SW480 (cell line): ENCODE data around the gene NRP2.

Source experiments
- DNase-seq: peaks from one replicate; pipeline ENCODE4 v3.0.0-alpha.2; 2016; ENCODE audit warnings: low spot score

Gene NRP2

GRCh38 chr2:205709319-205709718, 27.0 kb downstream of the NRP2 start:
- no peak for DNase-seq

GRCh38 chr2:205712508-205712907, 30.2 kb downstream of the NRP2 start:
- no peak for DNase-seq

- DNase-seq, result no peak
Observed at GRCh38 chr2:205713086-205713485, 30.8 kb downstream of the NRP2 start.

- DNase-seq, result no peak
Observed at GRCh38 chr2:205714058-205714776, 31.9 kb downstream of the NRP2 start.

- no peak for DNase-seq
Observed at GRCh38 chr2:205714789-205715720, 32.8 kb downstream of the NRP2 start.

- DNase-seq, result no peak
Observed at GRCh38 chr2:205715831-205716525, 33.7 kb downstream of the NRP2 start.

GRCh38 chr2:205717175-205717846, 35.0 kb downstream of the NRP2 start:
- DNase-seq, result no peak

GRCh38 chr2:205717999-205718398, 35.7 kb downstream of the NRP2 start:
- DNase-seq, result no peak

- DNase-seq, result no peak
Observed at GRCh38 chr2:205719847-205720246, 37.5 kb downstream of the NRP2 start.

GRCh38 chr2:205720451-205720902, 38.2 kb downstream of the NRP2 start:
- no peak for DNase-seq

GRCh38 chr2:205721057-205721449, 38.8 kb downstream of the NRP2 start:
- no peak for DNase-seq

GRCh38 chr2:205722283-205722918, 40.1 kb downstream of the NRP2 start:
- DNase-seq, result no peak

- no peak for DNase-seq
Observed at GRCh38 chr2:205723179-205723578, 40.9 kb downstream of the NRP2 start.

GRCh38 chr2:205725059-205725458, 42.8 kb downstream of the NRP2 start:
- no peak for DNase-seq

GRCh38 chr2:205726506-205726905, 44.2 kb downstream of the NRP2 start:
- no peak for DNase-seq

GRCh38 chr2:205727174-205727573, 44.9 kb downstream of the NRP2 start:
- no peak for DNase-seq

GRCh38 chr2:205728366-205728765, 46.1 kb downstream of the NRP2 start:
- DNase-seq, result no peak

- no peak for DNase-seq
Observed at GRCh38 chr2:205730191-205730590, 47.9 kb downstream of the NRP2 start.

- DNase-seq, result no peak
Observed at GRCh38 chr2:205730701-205731582, 48.6 kb downstream of the NRP2 start.

GRCh38 chr2:205731583-205731981, 49.3 kb downstream of the NRP2 start:
- no peak for DNase-seq
